GM18499 (cell line): ENCODE data around the gene BDH1.
"Not testable (repeated sequence)": the region's sequence is repeated elsewhere in the genome, so short reads cannot be mapped to it uniquely, and the experiment has no call there.

ENCODE experiments used
- ATAC-seq: cut with Tn5 transposase; IDR thresholded peaks from one replicate; pipeline ENCODE4 v1.9.1; 2021; ENCODE audit warnings: moderate number of reproducible peaks; ENCODE audit not compliant: insufficient read depth, unreplicated experiment

BDH1 gene

GRCh38 chr3:197493049-197493448 is 62.7 kb downstream of the BDH1 start:
- no peak for ATAC-seq

- ATAC-seq, result no peak
Observed at GRCh38 chr3:197491923-197492664, 63.7 kb downstream of the BDH1 start.

- no peak for ATAC-seq
Observed at GRCh38 chr3:197491478-197491877, 64.3 kb downstream of the BDH1 start.

DNA sequence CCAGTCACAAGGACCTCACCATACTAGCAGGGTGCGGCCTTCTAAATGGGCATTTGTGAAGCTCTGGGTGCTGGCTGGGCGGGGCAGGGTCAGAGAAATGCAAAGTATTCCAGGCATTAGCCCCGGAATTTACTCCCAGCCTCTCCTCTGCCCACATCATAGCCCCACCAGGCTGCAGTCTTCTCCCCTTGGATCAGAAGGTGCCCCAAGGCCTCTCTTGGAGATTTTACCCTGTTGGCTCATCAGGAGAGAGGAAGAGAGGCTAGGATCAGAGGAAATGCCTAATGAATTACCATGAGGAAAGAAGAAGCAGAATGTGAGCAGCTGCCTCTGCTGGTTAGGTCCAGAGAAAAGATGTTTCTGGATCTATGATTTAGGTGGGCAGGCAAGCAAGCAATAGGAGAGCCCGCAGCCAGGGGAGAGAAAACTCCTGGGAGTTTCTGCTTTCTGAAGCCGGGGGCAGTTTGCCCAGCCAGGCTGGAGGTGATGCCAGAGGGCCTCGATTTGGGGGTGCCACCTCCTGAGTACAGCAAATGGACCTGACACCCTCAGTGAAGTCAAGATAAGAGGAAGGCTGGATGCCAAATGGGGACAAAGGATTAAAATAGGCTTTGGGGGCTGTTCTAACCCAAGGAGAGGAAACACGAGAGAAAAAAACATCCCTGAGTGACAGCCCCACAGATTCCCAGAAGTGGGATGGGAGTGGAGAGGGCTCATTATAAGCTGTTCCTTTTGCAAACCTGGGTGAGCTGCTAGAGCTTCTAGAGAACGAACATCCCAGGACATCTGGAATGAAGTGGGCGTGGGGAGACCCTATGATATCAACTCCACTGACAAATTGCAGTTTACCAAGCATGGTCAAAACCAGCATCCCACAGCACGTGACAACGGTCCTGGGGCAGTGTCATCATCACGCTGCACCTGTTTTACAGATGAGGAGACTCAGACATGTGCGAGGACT is 65.4 kb downstream of the BDH1 start:
- ATAC-seq, result no peak

GRCh38 chr3:197487911-197488391 is 67.8 kb downstream of the BDH1 start:
- no peak for ATAC-seq

DNA sequence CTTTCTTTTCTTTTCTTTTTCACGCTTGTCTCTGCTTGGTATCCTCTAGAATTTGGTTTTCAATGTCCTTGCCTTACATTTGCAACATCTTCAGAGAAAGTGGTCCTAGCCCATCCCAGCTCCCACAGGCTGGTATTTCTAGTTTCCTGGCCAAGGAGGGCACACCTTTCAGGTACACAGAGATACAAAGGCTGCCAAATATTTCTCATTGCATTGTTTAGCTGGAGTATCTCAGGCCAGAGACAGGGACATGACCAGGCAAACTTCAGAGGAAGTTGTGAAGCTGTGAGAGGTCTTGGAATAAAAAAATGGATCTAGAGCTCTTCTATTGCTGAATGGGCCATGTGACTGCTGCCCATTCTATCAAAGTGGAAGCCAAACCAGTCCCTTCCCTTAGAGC is 68.9 kb downstream of the BDH1 start:
- no peak for ATAC-seq

GRCh38 chr3:197485143-197485542 is 70.6 kb downstream of the BDH1 start:
- no peak for ATAC-seq

- no peak for ATAC-seq
Observed at GRCh38 chr3:197484204-197484901, 71.4 kb downstream of the BDH1 start.

DNA sequence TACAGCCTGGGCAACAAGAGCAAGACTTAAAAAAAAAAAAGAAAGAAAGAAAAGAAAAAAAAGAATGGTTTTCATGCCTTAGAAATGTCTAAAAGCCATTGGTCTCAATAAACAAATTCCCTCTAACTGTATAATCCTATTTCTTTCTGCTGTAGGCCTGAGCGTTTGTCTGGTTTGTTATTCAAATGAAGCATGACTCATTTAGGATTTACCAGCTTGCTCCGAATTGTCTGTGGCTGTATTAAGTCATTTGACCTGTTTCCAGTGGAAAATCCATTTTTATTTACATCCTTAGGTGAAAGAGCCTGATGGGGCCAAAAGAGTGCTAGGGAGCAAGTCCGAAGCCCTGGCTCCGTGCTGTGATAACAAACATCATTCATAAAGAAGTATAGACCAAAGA is 73.8 kb downstream of the BDH1 start:
- no peak for ATAC-seq

DNA sequence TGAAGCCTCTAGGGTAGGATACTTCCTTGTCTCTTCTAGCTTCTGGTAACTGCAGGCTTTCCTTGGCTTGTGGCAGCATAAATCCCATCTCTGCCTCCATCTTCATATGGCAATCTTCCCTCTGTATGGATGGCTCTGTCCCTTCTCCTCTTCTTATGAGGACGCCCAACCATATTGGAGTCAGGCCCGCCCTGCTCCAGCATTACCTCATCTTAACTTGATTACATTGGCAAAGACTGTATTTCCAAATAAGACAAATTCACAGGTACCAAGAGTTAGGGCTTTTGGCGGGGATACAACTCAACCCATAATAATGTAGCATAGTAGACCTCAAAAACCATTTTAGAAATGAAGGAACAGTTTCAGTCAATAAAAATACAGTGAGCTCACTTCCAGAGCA is 75.4 kb downstream of the BDH1 start:
- ATAC-seq, result no peak

DNA sequence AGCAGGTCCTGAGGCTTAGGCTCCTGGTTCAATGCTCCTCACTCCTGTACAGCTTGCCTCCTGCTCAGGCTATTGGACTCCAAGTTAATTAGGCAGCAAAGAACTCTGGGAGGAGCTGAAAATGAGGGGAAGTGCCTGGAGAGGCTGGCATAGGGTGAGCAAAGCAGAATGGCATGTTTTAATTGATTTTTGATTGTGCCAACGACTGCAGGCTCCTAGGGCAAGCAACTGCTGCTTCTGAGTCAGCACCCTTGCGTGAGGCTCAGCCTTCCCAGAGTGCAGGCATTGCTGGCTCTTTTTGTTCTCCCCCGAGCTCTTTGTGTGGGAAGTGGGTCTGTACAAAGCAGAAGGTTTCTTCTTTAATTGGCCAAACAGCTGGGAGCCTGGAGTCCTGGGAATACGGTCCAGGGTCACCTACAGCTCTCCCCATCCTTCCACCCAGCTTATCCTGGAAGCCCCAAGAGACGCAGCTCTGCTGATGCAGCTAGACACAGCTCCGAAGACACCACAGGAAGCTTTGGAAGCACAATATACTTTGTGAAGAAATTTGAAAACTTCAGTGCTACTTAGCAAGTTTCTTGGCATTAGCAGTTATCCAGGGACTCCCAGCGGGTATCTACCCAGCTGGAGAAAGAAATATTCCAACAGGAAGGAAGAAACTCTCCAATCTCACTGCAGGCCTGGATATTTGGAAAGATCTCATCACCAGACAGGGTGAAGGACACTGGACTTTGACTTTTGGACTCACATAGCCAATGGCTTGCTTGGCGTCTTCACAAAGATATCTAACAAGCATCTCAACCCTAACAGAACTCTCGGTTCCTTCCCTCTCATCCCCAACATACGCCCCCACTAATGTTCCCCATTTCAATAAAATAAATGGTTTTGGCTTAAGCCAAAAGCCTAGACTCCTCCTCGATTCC is 76.8 kb downstream of the BDH1 start:
- ATAC-seq, result no peak

DNA sequence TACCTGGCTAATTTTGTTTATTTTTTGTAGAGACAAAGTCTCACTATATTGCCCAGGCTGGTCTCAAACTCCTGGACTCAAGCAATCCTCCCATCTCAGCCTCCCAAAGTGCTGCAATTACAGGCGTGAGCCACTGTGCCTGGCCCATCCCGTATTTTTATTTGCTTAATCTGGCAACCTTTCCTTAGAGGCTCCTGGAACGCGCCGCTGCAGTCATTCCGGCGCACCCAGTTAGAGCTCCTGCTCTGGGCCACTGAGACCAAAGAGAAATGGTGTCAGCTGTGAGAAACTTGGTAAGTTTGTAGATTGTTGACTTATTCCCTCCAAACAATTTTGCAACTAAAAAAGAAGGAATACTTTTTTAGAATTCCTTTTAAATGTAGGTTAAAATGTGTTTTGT is 78.0 kb downstream of the BDH1 start:
- ATAC-seq, result not testable (repeated sequence)

GRCh38 chr3:197475997-197476525 is 79.7 kb downstream of the BDH1 start:
- no peak for ATAC-seq

- ATAC-seq, result no peak
Observed at GRCh38 chr3:197475514-197475913, 80.3 kb downstream of the BDH1 start.

DNA sequence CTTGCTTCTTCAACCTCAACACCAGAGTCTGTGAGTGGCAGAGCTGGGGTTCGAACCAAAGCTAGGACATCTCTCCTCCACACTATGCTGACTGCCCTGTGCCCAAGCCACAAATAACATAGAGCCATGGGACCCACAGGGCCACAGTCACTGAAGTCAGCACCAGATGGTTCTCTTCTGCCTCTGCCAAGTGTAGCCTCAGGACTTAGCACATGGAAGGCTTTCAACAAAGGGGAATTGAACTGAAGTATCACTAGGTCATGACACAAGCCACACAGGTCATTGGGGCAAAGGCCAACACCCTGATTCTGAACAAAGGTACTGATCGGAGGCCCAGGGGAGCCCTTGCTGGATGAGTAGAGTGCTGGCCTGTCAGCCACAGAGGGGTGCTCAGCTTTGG is 83.6 kb downstream of the BDH1 start:
- no peak for ATAC-seq

GRCh38 chr3:197471221-197472010 is 84.4 kb downstream of the BDH1 start:
- no peak for ATAC-seq

DNA sequence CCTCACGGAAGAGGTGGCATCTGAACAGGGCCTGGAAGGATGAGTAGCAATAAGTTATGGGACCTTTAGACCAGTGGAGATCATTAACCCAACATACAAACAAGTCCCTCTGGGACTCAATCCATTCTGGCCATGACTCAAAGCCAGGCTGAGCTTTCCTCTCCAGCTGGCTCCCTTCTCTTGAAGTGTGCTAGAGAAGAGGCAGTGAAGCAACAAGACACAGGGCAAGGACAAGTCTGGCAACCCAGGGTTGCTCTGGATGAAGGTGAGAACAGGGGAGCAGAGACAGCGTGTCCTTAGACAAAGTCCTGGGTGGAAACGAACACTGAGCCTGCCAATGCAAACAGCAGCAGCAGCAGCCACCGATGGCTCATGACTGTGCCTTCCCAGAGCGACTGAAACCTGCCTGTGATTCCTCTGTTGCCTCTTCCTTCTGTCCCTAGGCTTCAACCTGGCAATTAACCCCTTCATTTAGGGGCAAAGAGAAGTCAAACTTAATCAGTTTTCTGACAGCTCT is 86.8 kb downstream of the BDH1 start:
- ATAC-seq, result no peak

GRCh38 chr3:197468167-197468566 is 87.6 kb downstream of the BDH1 start:
- ATAC-seq, result no peak
